HG03571 (cell line): ENCODE data around the gene NFE2L2.
"Not testable (repeated sequence)": the region's sequence is repeated elsewhere in the genome, so short reads cannot be mapped to it uniquely, and the experiment has no call there.

Experiments used
- ATAC-seq: cut with Tn5 transposase; IDR thresholded peaks from one replicate; pipeline ENCODE4 v1.9.1; 2021; ENCODE audit not compliant: unreplicated experiment

NFE2L2 gene

GRCh38 chr2:177258059-177258458, 6.5 kb downstream of the NFE2L2 start:
- ATAC-seq, result no peak

DNA sequence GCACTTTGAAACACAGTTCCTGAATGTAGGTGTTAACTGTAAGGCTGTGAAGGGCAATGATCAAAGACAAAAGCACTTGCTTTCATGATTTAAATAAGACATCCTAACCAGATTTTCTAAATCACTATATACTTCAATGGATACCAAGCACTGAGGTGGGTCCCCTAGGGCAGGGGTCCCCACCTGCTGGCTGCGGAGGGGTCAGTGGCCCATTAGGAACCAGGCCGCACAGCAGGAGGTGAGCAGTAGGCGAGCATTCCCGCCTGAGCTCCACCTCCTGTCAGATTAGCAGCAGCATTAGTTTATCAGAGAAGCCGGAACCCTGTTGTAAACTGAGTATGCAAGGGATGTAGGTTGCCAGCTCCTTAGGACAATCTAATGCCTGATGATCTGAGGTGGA, 7.1 kb downstream of the NFE2L2 start:
- no peak for ATAC-seq

- no peak for ATAC-seq
These were observed 7.8 kb downstream of the NFE2L2 start for GRCh38 chr2:177256695-177257094.

- no peak for ATAC-seq
These were observed 8.5 kb downstream of the NFE2L2 start for GRCh38 chr2:177256026-177256425.

DNA sequence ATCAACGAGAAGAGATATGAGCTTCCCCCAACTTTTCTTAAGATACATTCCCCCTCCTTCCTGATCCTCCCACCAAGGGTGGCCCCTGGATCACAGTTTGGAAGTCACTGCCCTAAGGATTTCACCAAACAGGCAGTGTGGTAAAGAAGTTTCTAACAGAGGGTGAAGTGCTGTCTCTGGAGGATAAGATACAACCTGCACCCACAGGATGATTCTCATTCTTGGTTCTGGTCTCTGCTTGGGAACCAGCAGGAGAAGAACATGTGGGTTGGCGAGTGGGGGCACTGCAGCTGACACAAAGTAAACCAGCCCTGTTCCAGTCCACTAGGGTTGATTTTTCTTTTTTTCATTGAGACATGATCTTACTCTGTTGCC, 9.3 kb downstream of the NFE2L2 start:
- ATAC-seq, result no peak

DNA sequence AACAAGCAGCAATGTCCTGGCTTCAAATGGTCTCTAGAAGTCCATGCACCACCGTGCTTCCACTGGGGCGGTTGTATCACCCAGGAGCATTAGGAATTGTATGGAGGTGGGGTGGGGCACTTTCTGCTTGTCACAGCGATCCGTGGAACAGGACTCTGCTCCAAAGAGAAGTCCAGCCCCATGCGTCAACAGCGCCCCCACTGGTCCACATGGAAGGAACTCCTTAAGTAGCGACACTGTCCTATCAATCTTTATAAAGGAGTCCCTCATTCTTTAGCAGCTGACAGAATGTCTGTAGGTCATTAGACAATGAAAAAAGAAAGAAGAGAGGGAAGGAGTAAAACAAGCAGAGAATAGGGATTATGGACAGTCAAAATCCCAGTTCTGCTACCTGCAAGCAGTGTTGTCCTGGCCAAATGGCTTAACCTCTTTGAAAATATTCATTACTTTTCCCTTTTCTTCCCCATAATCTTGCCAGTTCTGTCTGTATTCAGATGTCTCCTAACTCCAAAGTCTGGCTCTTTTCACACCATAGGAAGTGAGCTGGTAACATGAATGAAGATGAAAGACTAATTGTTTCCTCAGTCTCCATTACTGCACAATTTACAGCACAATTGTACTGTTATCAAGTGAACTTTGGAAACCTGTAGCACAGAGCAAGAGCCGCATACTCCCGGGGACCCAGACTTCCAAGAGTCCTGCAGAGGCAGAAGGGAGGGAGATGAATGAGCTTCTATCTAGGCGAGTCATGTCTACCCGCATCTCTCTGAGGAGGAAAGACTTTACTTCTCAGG, 9.9 kb downstream of the NFE2L2 start:
- ATAC-seq, result no peak

GRCh38 chr2:177253704-177254103, 10.8 kb downstream of the NFE2L2 start:
- no peak for ATAC-seq

- no peak for ATAC-seq
These were observed 11.6 kb downstream of the NFE2L2 start for GRCh38 chr2:177252808-177253531.

GRCh38 chr2:177251165-177251542, 13.4 kb downstream of the NFE2L2 start:
- ATAC-seq, result no peak

GRCh38 chr2:177250461-177250860, 14.1 kb downstream of the NFE2L2 start:
- no peak for ATAC-seq

DNA sequence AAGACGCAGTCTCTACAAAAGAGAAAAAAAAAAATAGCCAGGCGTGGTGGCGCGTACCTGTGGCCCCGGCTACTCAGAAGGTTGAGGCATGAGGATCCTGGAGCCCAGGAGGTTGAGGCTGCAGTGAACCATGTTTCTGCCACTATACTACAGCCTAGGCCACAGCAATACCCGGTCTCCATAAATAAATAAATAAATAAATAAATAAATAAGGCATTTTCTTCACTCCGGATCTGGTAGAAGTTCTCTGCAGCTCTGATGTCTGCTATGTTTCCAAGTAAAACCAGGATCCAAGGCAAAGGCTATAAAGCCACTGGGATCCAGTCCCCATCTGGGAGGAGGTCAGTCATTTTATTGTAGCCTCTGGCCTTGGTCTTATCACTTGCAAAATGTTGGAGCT, 15.5 kb downstream of the NFE2L2 start:
- no peak for ATAC-seq

DNA sequence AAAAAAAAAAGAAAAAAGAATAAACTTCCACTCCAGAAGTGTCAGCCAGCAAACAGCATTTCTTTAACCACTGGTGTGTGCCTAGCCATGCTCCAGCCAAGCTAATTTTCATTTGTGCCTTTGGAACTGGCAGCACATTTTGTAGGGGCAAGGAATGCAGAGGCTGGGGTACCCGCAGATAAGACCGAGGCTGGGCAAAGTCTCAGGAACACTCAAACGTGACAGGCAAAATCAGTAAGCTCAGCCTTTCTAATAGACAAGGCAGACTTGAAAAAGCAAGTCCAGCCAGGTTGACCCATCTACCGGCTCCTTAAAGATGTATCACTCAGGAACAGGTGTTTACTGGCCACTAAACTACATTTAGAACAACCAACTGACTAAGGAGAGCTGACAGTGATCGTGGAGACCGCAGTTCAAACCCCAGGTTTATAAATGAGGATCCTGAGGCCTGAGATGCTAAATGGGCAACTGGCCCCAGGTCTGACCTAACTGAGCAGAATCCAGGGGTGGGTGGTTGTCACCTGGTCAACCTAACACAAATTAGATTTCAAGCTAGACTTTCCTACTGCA, 16.7 kb downstream of the NFE2L2 start:
- no peak for ATAC-seq

- not testable (repeated sequence) for ATAC-seq
These were observed 17.9 kb downstream of the NFE2L2 start for GRCh38 chr2:177246523-177247030.

GRCh38 chr2:177246000-177246399, 18.5 kb downstream of the NFE2L2 start:
- no peak for ATAC-seq

- no peak for ATAC-seq
These were observed 19.5 kb downstream of the NFE2L2 start for GRCh38 chr2:177245010-177245422.

DNA sequence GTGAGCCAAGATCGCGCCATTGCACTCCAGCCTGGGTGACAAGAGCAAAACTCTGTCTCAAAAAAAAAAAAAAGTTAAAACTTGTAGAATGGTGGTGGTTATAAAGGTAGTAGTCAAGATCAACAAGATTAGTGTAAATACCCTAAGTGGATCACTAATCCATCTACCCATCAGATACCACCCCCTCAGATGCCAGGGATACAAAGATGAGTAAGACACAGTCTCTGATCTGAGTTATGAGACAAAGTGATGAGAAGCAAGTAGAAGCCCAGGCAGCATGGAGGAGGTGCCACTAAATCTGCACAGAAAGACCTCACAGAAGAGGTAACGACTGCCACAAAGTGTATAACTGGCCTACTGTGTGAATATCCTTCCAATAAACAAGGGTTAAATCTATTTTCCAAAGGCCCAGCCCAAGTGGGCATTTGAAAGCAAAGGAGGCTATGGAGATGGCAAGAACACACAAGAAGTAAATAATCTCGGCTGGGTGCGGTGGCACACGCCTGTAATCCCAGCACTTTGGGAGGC, 20.2 kb downstream of the NFE2L2 start:
- ATAC-seq, result no peak

GRCh38 chr2:177243476-177243875, 21.1 kb downstream of the NFE2L2 start:
- ATAC-seq, result no peak

- no peak for ATAC-seq
These were observed 21.5 kb downstream of the NFE2L2 start for GRCh38 chr2:177243073-177243472.

DNA sequence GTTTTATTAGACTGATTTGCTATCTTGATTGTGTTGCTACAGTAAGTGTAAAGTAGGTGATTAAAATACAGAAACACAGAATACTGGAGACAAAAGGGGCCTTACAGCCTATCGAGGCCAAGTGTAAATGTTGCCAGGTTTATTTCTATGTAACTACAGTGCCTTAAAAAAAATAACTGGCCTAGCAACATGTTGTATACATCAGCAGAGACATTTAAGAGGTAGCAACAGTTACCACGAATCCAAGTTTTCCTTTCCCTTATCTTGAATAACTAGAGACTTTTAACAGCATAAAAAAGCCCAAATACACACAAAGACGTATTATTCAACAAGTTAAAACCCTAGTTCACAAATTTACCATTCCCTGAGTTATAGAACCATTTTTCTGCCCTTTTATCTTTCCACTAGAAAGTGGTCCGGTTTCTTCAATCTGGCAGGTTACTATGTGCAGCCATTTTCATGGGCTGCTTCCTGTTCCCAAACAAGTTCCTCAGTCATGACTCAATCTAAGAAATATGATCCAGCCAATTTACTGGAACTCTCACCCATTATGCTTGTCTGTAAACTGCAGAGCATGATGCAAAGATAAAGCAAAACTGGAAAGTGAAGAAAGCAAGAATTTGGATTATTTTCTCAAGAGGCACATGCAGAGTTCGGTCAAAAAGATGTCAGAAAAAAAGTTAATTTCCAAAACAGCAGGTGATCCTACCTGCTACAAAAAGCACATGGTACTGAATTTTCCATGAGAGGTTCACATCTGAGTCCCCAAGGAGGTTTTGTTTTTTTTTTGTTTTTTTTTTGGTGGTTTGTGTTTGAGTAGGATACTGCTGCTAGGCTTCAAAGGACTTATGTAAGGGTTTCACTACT, 22.2 kb downstream of the NFE2L2 start:
- ATAC-seq, result no peak

DNA sequence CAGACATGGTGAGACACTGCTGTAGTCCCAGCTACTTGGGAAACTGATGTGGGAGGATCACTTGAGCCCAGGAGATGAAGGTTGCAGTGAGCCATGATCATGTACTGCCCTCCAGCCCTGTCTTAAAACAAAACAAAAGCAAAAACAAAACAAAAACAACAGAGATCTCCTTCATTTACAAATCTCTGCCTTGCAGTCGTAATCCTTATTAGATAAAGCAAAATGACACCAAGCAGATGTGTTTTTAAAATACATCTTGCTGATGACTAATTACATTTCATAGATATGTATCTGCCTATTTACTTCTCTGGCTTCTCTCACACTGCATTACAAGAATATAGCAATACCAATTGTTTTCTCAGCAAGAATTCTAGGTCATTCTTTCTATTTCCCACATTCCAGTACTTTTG, 22.8 kb downstream of the NFE2L2 start:
- ATAC-seq, result no peak
